Keratinocyte (primary cell): Measurements from ENCODE around the gene CCDC83.

Experiments
- EZH2 ChIP-seq: IDR thresholded peaks from one replicate; pipeline ENCODE4 v1.6.1; 2012; ENCODE audit warnings: inconsistent platforms, mild to moderate bottlenecking, low read length, moderate library complexity
- TF ChIP-seq, protein P1 (sequence below), 3 experiments: IDR thresholded peaks in 1 of 3; conservative IDR thresholded peaks in 1 of 3; optimal IDR thresholded peaks in 1 of 3; 2 replicates in 2 of 3; 3 replicates in 1 of 3; pipeline versions ENCODE3 to v1.5.1; 2011; ENCODE audit warnings: low read length in 3 of 3, mild to moderate bottlenecking in 3 of 3, moderate library complexity in 2 of 3, control low read depth in 1 of 3, inconsistent platforms in 1 of 3; ENCODE audit not compliant: insufficient read depth in 2 of 3; ENCODE audit errors: extremely low read depth in 1 of 3

DNA sequence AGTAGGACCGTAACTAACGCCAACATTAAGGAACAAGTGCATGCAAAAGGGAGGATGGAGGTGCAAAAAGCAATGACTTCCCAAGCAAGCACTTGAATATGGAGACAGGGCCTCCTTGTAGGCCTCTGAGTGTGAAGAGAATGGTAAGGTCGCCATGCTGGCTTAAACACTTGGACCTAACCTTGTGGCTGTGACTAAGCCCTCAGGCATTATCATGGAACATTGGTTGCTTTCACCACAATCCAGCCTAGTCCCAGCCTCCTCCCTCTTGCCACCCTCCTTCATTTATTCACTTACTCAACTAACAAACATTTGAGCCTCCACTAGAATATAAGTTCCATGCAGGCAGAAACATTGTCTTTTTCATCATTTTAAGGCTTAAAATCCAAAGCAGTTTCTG lies 32.4 kb upstream of the CCDC83 start:
- TF ChIP-seq, protein P1, sequence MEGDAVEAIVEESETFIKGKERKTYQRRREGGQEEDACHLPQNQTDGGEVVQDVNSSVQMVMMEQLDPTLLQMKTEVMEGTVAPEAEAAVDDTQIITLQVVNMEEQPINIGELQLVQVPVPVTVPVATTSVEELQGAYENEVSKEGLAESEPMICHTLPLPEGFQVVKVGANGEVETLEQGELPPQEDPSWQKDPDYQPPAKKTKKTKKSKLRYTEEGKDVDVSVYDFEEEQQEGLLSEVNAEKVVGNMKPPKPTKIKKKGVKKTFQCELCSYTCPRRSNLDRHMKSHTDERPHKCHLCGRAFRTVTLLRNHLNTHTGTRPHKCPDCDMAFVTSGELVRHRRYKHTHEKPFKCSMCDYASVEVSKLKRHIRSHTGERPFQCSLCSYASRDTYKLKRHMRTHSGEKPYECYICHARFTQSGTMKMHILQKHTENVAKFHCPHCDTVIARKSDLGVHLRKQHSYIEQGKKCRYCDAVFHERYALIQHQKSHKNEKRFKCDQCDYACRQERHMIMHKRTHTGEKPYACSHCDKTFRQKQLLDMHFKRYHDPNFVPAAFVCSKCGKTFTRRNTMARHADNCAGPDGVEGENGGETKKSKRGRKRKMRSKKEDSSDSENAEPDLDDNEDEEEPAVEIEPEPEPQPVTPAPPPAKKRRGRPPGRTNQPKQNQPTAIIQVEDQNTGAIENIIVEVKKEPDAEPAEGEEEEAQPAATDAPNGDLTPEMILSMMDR (optimal IDR thresholded peaks at IDR 0.05 in 1 of 3, IDR thresholded peaks at IDR 0.05 in 1 of 3, conservative IDR thresholded peaks at IDR 0.05 in 1 of 3; ENCODE audit: extremely low read depth in 1 of 3, insufficient read depth in 2 of 3, low read length in 3 of 3), result no peak
- no peak for TF ChIP-seq EZH2
